HEK293T (cell line): Measurements from ENCODE around the gene METTL16.

Experiments
- CTCF ChIA-PET: fragments of 350-600 bp; formaldehyde crosslinking; extraction: SDS; loops from one replicate; lab custom pipeline; 2021; ENCODE audit warnings: antibody characterized with exemption, inconsistent platforms; lab: Yijun Ruan, JAX
- POLR2A ChIA-PET: fragments of 350-600 bp; formaldehyde crosslinking; extraction: SDS; loops from one replicate; lab custom pipeline; 2020; ENCODE audit warnings: antibody characterized with exemption, inconsistent platforms; lab: Yijun Ruan, JAX
- DNase-seq: peaks from one replicate; pipeline ENCODE4 v3.0.0; 2012; ENCODE audit warnings: mixed read lengths; ENCODE audit errors: extremely low spot score
- BHLHE40 ChIP-seq: fragments of 450-650 bp; IDR thresholded peaks from 2 replicates; pipeline ENCODE4 v1.6.1; 2016; ENCODE audit warnings: mild to moderate bottlenecking, moderate library complexity, borderline replicate concordance
- CTBP1 ChIP-seq: fragments of 450-650 bp; IDR thresholded peaks from 2 replicates; pipeline ENCODE4 v1.6.1; 2016; ENCODE audit warnings: borderline replicate concordance
- ELF4 ChIP-seq: fragments of 450-650 bp; IDR thresholded peaks from 2 replicates; pipeline ENCODE4 v1.6.1; 2017; ENCODE audit warnings: antibody characterized with exemption
- FOXK2 ChIP-seq: fragments of 450-650 bp; IDR thresholded peaks from 2 replicates; pipeline ENCODE4 v1.6.1; 2016; ENCODE audit warnings: mild to moderate bottlenecking
- FOXM1 ChIP-seq: fragments of 450-650 bp; IDR thresholded peaks from 2 replicates; pipeline ENCODE4 v1.6.1; 2017; ENCODE audit warnings: mild to moderate bottlenecking, borderline replicate concordance
- L3MBTL2 ChIP-seq: fragments of 450-650 bp; conservative IDR thresholded peaks from 2 replicates; pipeline ENCODE4 v1.6.1; 2016; ENCODE audit warnings: mild to moderate bottlenecking
- LEF1 ChIP-seq: fragments of 450-650 bp; IDR thresholded peaks from 2 replicates; pipeline ENCODE4 v1.6.1; 2017; ENCODE audit warnings: mild to moderate bottlenecking, borderline replicate concordance
- NFRKB ChIP-seq: fragments of 450-650 bp; IDR thresholded peaks from 2 replicates; pipeline ENCODE4 v1.6.1; 2016; ENCODE audit warnings: mild to moderate bottlenecking, moderate library complexity
- SP1 ChIP-seq: fragments of 450-650 bp; IDR thresholded peaks from 2 replicates; pipeline ENCODE4 v1.6.1; 2017
- TF ChIP-seq, protein P1 (sequence below): fragments of 450-650 bp; IDR thresholded peaks from 2 replicates; pipeline ENCODE4 v1.6.1; 2016

Gene METTL16

GRCh38 chr17:2366747-2367494 lies 144.8 kb downstream of the METTL16 start:
- peak; percentile 60 for DNase-seq
- ChIA-PET CTCF (interaction anchor here (0.9 to 1.6 kb wide), 3 partner anchors 14 to 320 kb away, joined by 3 to 6 read pairs (median 4); no protein-coding TSS in a partner anchor), POLR2A (no interaction called here)
- TF ChIP-seq BHLHE40 (no peak), NFRKB (no peak), ELF4 (no peak), CTBP1 (no peak), L3MBTL2 (no peak), FOXM1 (no peak), LEF1 (no peak), SP1 (no peak), FOXK2 (no peak)
- TF ChIP-seq, protein P1, sequence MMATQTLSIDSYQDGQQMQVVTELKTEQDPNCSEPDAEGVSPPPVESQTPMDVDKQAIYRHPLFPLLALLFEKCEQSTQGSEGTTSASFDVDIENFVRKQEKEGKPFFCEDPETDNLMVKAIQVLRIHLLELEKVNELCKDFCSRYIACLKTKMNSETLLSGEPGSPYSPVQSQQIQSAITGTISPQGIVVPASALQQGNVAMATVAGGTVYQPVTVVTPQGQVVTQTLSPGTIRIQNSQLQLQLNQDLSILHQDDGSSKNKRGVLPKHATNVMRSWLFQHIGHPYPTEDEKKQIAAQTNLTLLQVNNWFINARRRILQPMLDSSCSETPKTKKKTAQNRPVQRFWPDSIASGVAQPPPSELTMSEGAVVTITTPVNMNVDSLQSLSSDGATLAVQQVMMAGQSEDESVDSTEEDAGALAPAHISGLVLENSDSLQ, result no peak
